Globus pallidus (tissue), 1 donor: ENCODE measurements around the gene FBLN1.

ENCODE experiments used
- DNase-seq: peaks from one replicate; pipeline ENCODE4 v3.0.0-alpha.2; 2015; ENCODE audit warnings: low spot score

FBLN1 gene

DNA sequence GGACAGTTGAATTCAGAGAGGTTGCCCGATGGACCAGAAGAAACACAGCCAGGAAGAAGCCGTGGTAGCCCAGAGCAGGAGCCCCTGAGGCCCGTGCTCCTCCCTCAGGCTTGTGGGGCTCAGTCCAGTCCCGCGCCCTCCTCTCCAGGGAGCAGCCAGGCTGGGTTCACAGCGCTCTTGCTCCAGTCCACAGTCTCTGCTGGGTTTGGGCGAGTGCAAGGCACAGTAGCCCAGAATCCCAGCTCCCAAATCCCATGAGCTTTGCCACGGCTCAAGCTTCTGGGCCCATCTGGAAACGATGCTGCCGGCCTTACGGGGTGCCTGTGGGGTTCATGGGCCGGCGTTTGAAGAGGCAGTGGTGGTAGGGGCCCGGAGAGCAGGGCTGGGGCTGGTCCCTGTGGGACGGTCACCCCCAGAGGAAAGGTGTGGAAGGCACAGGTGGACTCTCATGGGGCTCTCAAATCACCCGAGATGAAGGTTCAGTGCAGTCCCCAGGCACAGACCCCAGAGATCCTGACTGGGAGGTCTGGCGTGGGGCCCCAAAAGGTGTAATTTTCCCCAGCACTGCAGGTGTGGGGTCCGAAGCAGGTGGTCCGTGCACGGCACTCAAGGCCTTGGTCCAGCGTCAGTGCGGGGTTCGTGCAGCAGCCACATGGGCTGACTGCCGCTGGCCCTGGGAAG is 138.4 kb downstream of the FBLN1 start:
- DNase-seq, result no peak

DNA sequence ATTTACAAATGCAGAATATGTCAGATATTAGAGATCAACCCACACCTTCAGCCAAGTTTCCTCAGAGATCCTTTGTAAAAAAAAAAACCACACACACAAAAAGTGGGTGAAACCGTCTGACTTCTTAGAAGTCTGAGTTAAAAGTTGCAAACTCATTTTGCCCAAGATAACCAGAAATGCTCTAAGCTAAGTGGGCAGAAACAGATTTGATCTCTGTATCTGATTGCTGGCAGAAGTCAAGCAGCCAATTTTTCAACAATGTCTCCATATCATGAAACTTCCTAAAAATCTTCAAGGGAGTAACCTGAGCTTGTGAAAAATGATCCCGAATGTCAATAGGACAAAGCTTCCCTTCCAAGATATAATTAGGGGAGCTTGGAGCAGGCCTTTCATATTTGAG is 140.3 kb downstream of the FBLN1 start:
- DNase-seq, result no peak

DNA sequence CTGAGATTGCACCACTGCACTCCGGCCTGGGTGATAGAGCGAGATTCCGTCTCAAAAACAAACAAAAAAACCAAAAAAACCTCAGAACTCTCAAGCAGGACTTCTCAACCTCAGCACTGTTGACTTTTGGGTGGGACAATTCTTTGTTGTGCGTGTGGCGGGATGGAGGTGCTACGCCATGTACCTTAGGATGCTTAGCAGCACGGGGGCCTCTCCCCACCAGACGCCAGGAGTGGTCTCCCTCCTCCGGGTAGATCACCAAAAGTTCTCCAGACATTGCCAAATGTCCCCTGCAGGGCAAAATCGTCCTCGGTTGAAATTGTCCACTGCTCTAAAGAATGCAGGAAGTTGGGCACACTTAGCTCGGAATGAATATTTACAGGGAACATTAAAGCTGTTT is 142.0 kb downstream of the FBLN1 start:
- DNase-seq, result no peak

DNA sequence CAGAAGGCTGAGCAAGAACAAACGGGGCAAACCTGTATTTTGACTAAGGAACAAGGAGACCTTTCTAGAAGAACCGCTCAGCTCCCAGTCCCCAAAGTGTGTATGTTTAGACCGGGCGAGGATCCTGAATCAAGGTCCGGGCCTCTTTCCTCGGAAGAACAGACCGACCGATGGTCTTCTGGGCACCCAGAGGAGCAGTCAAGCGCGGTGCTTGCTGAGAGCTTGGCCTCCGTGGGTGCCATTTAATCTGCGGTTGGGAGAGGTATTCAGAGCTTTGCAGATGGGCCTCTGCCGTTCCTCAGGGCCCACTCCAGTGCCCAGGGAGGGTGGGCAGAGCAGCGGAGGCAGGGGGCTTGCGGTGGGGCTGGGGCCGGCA is 142.5 kb downstream of the FBLN1 start:
- no peak for DNase-seq

DNA sequence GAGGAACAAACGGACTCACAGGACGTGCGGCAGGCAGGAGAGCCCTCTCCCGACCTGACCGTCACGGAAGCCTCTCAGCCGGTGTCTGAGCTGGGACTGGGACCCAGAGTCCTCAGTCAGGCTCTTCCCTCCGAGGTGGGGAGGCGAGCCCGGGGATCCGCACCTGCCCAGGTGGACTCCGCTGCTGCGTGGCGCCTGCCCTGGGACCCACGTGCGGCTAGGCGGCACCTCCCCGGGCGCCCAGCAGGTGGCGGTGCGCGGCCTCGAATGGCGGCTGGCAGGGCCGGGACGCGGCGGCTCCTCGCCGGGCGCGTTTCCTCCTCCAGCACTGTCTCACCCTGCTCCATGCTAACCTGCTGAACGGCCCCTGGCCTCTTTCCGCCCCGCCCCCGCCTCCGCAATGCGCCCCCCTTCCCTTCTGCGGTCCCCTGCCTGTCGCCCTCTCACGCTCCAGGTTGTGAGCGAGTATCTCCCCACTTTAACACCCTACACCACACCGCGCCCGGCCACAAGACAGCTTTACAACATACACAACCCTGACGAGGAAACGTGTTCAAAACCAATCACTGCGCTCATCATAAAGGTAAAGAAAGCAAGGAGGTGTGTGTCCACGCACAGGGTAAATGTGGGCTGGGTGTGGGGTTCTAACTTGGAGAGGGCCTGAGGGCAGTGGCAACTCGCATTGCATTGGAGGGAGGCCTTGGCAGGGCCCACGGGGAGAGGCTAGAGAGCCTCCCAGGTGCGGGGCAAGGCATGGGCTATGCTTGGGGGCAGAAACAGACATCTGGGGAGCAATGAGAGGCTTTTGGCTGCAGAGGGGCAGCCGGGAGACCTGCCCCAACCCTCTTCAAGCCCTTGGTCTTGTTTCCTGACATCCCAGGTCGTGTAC is 143.1 kb downstream of the FBLN1 start:
- DNase-seq, result peak; percentile 11

DNA sequence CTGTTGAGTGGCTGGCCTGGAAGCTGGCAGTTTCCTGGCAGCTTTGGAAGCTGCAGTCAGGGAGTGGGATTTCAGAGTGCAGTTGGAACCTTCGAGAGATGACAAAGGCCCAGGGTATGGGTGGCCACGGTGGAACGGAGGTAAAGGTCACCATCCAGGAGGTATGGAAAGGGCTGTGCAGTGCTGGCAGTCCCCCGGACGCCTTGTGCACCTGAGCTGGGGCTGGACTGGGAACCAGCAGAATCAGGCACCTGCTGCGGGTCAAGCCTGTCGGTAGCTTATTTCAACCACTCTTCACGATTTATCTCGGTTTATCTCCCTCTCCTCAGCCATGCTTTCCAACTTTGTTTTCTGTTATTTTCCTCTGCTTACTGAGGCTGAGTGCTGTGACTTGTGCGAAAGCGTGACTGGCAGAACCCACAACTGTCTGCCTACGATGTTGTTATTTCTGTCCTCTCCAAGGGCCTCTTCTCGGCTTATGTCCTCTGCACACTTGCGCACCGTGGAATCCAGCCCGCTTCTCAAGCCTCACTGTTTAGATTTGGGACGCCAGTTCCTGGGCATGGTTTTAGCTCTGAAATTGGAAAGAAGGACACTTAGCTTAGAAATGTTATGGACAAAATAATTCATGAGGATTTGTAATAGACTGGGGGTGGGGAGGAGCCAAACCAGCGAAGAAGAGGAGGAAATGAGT is 145.0 kb downstream of the FBLN1 start:
- DNase-seq, result no peak

DNA sequence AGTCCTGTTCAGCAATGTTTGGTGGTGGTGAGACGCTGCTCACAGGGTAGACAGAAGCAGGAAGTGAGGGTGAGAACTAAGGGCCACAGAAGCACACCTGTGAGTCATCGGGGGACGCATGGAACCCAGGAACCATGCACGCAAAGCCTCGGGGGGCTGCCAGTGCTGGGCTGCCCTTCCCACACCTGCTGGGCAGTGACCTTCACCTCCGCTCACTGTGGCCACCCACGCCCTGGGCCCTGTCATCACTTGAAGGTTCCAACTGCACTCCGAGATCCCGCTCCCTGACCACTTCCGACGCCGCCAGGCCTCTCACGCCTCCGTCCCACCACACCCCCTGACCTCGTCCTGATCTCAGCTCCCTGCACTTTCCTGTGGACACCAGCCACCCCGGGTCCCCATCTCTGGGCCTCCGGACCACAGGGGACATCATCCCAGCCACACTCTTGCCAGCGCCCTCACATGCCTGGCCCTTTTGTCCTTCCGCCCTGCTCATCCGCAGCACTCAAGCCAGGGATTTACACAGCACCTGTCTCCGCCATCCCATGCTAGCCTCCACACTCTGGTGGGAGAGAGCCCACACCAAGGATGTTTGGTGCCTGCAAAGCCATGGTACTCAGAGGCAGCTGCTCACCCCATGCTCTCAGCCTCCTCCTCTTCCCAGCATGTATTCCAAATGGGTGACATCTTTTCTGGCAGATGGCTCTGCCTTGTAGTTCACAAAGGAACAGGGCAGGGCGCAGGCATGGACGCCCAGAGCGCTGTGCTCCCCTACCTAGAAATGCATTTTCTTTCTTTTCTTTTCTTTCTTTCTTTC is 145.8 kb downstream of the FBLN1 start:
- no peak for DNase-seq

DNA sequence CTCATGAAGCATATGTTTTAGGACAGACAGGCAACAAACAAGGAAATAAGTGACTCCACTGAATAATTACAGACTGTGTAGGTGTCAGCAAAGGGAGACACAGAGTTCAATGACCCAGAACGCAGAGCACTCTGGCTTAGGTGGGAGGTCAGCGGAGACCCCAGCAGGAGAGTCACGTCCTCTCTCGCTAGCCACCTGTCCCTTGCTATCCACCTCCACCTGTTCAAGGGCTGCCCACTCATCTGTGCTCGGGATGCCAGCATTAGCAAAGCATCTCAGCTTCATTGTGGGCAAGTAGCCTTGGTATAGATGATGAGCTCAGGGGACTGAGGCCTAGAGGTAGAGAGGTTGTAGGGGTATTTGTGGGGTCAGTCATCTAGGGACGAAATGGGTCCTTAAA is 147.1 kb downstream of the FBLN1 start:
- DNase-seq, result no peak

DNA sequence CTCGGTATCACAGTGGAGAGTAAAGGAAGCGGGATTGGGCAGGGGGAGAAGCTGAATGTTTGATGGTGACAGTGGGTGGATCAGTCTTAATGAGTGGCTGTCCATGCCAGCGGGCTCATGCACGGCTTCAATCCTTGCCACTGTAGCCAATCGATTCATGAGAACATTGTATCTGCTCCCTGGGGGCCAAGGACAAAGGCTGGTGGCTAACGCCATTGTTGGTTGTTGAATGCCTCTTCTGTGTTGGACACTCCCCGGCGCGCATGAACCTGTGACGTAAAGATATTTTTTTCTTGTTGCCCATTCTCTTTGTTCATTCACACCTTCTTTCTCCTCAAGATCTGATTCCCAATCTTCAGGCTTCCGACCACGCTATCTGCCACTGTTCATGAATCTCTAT is 148.0 kb downstream of the FBLN1 start:
- DNase-seq, result no peak
